Spinal cord (tissue), 10 donors: Measurements from ENCODE around the gene SMIM10. TPM values are rescaled to one million over a fixed set of nuclear protein-coding genes. Genes with fewer than 3 reads are reported as not detected.
"Not testable (repeated sequence)": the region's sequence is repeated elsewhere in the genome, so short reads cannot be mapped to it uniquely, and the experiment has no call there.

Source experiments
- DNase-seq, 6 donors: peaks; one replicate each; pipeline versions ENCODE4 v3.0.0 to v3.0.0-alpha.2; 2013 to 2015; ENCODE audit warnings: low spot score in 6 of 6, low read depth in 4 of 6
- H3K27ac ChIP-seq: one replicate; pipeline ENCODE4 v1.5.1; 2013; ENCODE audit warnings: low read depth, low read length, control low read depth
- H3K27me3 ChIP-seq: one replicate; pipeline ENCODE4 v1.6.1; 2013; ENCODE audit warnings: low read length; ENCODE audit not compliant: control insufficient read depth, insufficient read depth
- H3K36me3 ChIP-seq: one replicate; pipeline ENCODE4 v1.6.1; 2013; ENCODE audit warnings: low read length; ENCODE audit not compliant: control insufficient read depth, insufficient read depth
- H3K4me1 ChIP-seq: one replicate; pipeline ENCODE4 v1.6.1; 2013; ENCODE audit warnings: low read length; ENCODE audit not compliant: control insufficient read depth, insufficient read depth
- H3K4me3 ChIP-seq: one replicate; pipeline ENCODE4 v1.5.1; 2013; ENCODE audit warnings: low read depth, low read length, control low read depth
- H3K9me3 ChIP-seq: one replicate; pipeline ENCODE4 v1.6.1; 2013; ENCODE audit warnings: low read length; ENCODE audit not compliant: control insufficient read depth, insufficient read depth
- WGBS: methylation state at CpG from one replicate; pipeline ENCODE4 v1.1.5; 2013; ENCODE audit warnings: missing lambda C conversion rate; ENCODE audit not compliant: insufficient coverage; 5-methylcytosine and 5-hydroxymethylcytosine counted together
- polyA plus RNA-seq, 2 donors: library from polyadenylated mRNA; unstranded; fragments of 120-200 nt; gene quantifications; one replicate each; pipeline ENCODE4 v1.2.1, GENCODE V29; 2013; ENCODE audit not compliant: insufficient read length in 2 of 2
- total RNA-seq, 2 donors: library from RNA; depleted of rRNA in 1 of 2; stranded (reverse); fragments of 120-200 nt in 1 of 2; fragments of >200 nt in 1 of 2; gene quantifications; one replicate each; pipeline versions ENCODE4 v1.2.3 to v1.2.4, GENCODE V29; 2013 to 2014
- donor health status: healthy.

SMIM10 gene
- total and polyA plus RNA-seq, 4 donors: 4.2 to 8.6 (median 6.3) TPM

GRCh38 chrX:135041149-135042123 lies 50.6 kb downstream of the SMIM10 start:
- H3K36me3 ChIP-seq, H3K4me3 ChIP-seq, H3K4me1 ChIP-seq, H3K27me3 ChIP-seq, H3K9me3 ChIP-seq, H3K27ac ChIP-seq, DNase-seq: not testable (repeated sequence)
- WGBS: no CpG with 5 or more reads among the region's 3 CpGs

Other genes with a start within 250 kb of the SMIM10 start
- 10 to 100 TPM; 10.0 to 17.2 TPM for gene PABIR2, start 193.8 kb upstream of the SMIM10 start, total RNA-seq
- gene PABIR2, start 193.8 kb upstream of the SMIM10 start, polyA plus RNA-seq: 10 to 100 TPM; 21.7 to 22.9 TPM
- gene MOSPD1, start 75.7 kb upstream of the SMIM10 start, total RNA-seq: 10 to 100 TPM; 20.4 to 21.2 TPM
- gene MOSPD1, start 75.7 kb upstream of the SMIM10 start, polyA plus RNA-seq: 10 to 100 TPM in 1 of 2 donors, 1 to 10 TPM in 1; 10.0 to 12.0 TPM
- gene RTL8B, start 31.6 kb downstream of the SMIM10 start, total RNA-seq: 1 to 10 TPM; 4.7 to 8.2 TPM
- gene RTL8B, start 31.6 kb downstream of the SMIM10 start, polyA plus RNA-seq: 10 to 100 TPM; 16.5 to 17.7 TPM
- gene RTL8C, start 41.4 kb downstream of the SMIM10 start, total RNA-seq: 100 to 1,000 TPM in 1 of 2 donors, 10 to 100 TPM in 1; 36.2 to 109 TPM
- 100 to 1,000 TPM; 300 to 325 TPM for gene RTL8C, start 41.4 kb downstream of the SMIM10 start, polyA plus RNA-seq
- 10 to 100 TPM in 1 of 2 donors, 1 to 10 TPM in 1; 5.6 to 13.6 TPM for gene RTL8A, start 61.1 kb downstream of the SMIM10 start, total RNA-seq
- gene RTL8A, start 61.1 kb downstream of the SMIM10 start, polyA plus RNA-seq: 100 to 1,000 TPM; 100 to 108 TPM
- 10 to 100 TPM; 12.2 to 13.5 TPM for gene SMIM10L2B, start 107.7 kb downstream of the SMIM10 start, total RNA-seq
- gene SMIM10L2B, start 107.7 kb downstream of the SMIM10 start, polyA plus RNA-seq: 10 to 100 TPM; 33.1 to 34.2 TPM
- not detected for gene ETDB, start 129.5 kb downstream of the SMIM10 start, total RNA-seq
- gene ETDB, start 129.5 kb downstream of the SMIM10 start, polyA plus RNA-seq: under 1 TPM in 1 of 2 donors, not detected in 1; 0.63 TPM
- under 1 TPM; 0.10 to 0.17 TPM for gene CT55, start 180.4 kb downstream of the SMIM10 start, total RNA-seq
- gene CT55, start 180.4 kb downstream of the SMIM10 start, polyA plus RNA-seq: under 1 TPM; 0.12 to 0.78 TPM